K562 (cell line): ENCODE results near the gene KCNT1.

ENCODE experiments used
- BDP1 ChIP-seq: IDR thresholded peaks from 3 replicates; pipeline ENCODE4 v1.6.1; 2011; ENCODE audit not compliant: insufficient read length, insufficient read depth
- CEBPB ChIP-seq: fragments of 450-650 bp; IDR thresholded peaks from 2 replicates; pipeline ENCODE4 v1.6.1; 2016; ENCODE audit warnings: missing genetic modification characterization, missing compliant biosample characterization
- CTCF ChIP-seq, 3 experiments: IDR thresholded peaks in 2 of 3; conservative IDR thresholded peaks in 1 of 3; 2 replicates each; pipeline ENCODE4 v1.5.1; 2011 to 2012; ENCODE audit warnings: low read length in 3 of 3, mild to moderate bottlenecking in 3 of 3, control low read depth in 2 of 3, improper control_type of control experiment in 1 of 3, inconsistent platforms in 1 of 3, low read depth in 1 of 3, mixed read lengths in 1 of 3, moderate library complexity in 1 of 3; ENCODE audit not compliant: insufficient read depth in 2 of 3
- DPF2 ChIP-seq: fragments of 450-650 bp; IDR thresholded peaks from 2 replicates; pipeline ENCODE4 v1.6.1; 2016
- FOXO4 ChIP-seq: fragments of 450-650 bp; formaldehyde crosslinking; IDR thresholded peaks from 2 replicates; pipeline ENCODE4 v1.4.0; 2020; ENCODE audit warnings: mild to moderate bottlenecking, moderate library complexity
- JUN ChIP-seq, 2 experiments: sonication (generic) in 1 of 2; formaldehyde crosslinking in 1 of 2; IDR thresholded peaks; 2 replicates each; pipeline versions ENCODE4 v1.6.1 to v1.8.0; 2012 to 2022; ENCODE audit warnings: borderline replicate concordance in 2 of 2, mild to moderate bottlenecking in 2 of 2, improper control_type of control experiment in 1 of 2, low read depth in 1 of 2, low read length in 1 of 2, missing genetic modification reagents in 1 of 2
- LCOR ChIP-seq: sonication (generic); formaldehyde crosslinking; IDR thresholded peaks from 2 replicates; pipeline ENCODE4 v1.8.0; 2022; ENCODE audit warnings: mild to moderate bottlenecking, missing genetic modification reagents
- RAD21 ChIP-seq, 2 experiments: fragments of 250-450 bp in 1 of 2; fragments of 450-650 bp in 1 of 2; sonication (Bioruptor Pico) in 1 of 2; formaldehyde crosslinking in 1 of 2; IDR thresholded peaks in 1 of 2; conservative IDR thresholded peaks in 1 of 2; 2 replicates each; pipeline versions ENCODE4 v1.4.0 to v1.8.0; 2020 to 2022; ENCODE audit warnings: mild to moderate bottlenecking in 2 of 2, moderate library complexity in 1 of 2
- RUNX1 ChIP-seq: sonication (generic); IDR thresholded peaks from 2 replicates; pipeline ENCODE4 v1.6.1; 2016; ENCODE audit warnings: antibody characterized with exemption, low read depth
- ZEB2 ChIP-seq: fragments of 450-650 bp; IDR thresholded peaks from 2 replicates; pipeline ENCODE4 v1.6.1; 2016
- ZNF511 ChIP-seq: sonication (generic); formaldehyde crosslinking; IDR thresholded peaks from 2 replicates; pipeline ENCODE4 v1.8.0; 2022; ENCODE audit warnings: mild to moderate bottlenecking, missing genetic modification reagents
- ZNF785 ChIP-seq: fragments of 250-450 bp; sonication (Bioruptor Pico); IDR thresholded peaks from 2 replicates; pipeline ENCODE4 v1.4.0; 2020; ENCODE audit warnings: mild to moderate bottlenecking

- TF ChIP-seq FOXO4, result no peak
- no peak for TF ChIP-seq DPF2
- TF ChIP-seq ZNF511, result no peak
- no peak for TF ChIP-seq JUN (IDR thresholded peaks at IDR 0.05; ENCODE audit: borderline replicate concordance, low read depth, low read length)
- TF ChIP-seq JUN (CRISPR knock-in tag; IDR thresholded peaks at IDR 0.05; ENCODE audit: borderline replicate concordance), result no peak
- no peak for TF ChIP-seq LCOR
- no peak for TF ChIP-seq ZEB2
- TF ChIP-seq CTCF (IDR thresholded peaks at IDR 0.05 in 2 of 3, conservative IDR thresholded peaks at IDR 0.05 in 1 of 3; ENCODE audit: insufficient read depth in 2 of 3, low read depth in 1 of 3, low read length in 3 of 3), result no peak
- no peak for TF ChIP-seq CEBPB (tag)
- TF ChIP-seq RUNX1, result no peak
- TF ChIP-seq RAD21 (CRISPR knock-in tag; conservative IDR thresholded peaks at IDR 0.05 in 1 of 2, IDR thresholded peaks at IDR 0.05 in 1 of 2), result no peak
- TF ChIP-seq ZNF785, result no peak
- no peak for TF ChIP-seq BDP1
These were observed 42.7 kb upstream of the KCNT1 start for GRCh38 chr9:135659252-135659651.
